ENCODE results near the gene CLTCL1. TPM values are rescaled to one million over a fixed set of nuclear protein-coding genes. Genes with fewer than 3 reads are reported as not detected.

CLTCL1 gene
- total and polyA plus RNA-seq, 9 of the 15 experiments (the other 6 are each of a cell fraction or from before 2014, with no cell fraction given) = 1.1 to 11.7 (median 5.0) TPM

DNA sequence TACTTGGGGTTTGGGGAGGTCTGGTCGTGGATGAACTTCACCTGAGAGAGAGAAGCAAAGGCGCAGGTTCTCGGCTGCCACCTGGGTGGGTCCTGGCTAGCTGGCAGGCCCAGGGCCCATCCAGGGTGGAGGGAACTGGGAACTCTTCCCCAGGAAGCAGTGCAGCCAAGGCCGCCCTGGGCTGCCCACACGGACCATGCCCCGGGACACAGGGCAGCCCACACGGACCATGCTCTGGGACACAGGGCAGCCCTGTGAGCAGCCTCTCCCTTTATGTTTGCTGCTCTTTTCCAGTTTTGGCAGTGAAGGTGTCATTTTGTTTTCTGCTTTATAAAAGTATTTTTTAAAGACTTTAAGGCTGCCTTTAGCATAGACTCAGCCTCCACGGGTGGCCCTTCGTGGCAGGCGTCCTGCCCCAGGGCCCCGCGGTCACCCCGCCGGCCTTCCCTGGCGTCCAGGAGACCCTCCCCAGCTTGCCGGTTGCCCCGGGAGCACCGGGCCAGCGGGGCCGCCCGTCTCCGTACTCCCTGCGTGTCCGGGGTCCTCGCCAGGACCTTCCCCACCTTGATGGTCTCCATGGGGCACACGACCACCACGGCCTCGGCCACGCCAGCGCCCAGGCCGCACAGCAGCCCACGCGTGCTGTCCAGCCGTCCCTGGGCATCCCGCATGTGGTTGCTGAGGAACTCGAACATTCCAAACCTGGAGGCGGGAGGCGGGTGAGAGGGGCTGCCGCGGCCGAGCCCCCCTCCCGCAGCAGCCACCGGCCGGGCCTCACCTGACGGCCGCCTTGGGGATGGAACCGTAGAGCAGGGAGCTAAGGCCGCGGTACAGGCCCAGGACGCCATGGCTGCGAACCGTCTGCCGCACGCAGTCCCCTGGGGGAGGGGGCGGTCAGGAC, 114.1 kb downstream of the CLTCL1 start (continued):
- TF ChIP-seq, protein P1, sequence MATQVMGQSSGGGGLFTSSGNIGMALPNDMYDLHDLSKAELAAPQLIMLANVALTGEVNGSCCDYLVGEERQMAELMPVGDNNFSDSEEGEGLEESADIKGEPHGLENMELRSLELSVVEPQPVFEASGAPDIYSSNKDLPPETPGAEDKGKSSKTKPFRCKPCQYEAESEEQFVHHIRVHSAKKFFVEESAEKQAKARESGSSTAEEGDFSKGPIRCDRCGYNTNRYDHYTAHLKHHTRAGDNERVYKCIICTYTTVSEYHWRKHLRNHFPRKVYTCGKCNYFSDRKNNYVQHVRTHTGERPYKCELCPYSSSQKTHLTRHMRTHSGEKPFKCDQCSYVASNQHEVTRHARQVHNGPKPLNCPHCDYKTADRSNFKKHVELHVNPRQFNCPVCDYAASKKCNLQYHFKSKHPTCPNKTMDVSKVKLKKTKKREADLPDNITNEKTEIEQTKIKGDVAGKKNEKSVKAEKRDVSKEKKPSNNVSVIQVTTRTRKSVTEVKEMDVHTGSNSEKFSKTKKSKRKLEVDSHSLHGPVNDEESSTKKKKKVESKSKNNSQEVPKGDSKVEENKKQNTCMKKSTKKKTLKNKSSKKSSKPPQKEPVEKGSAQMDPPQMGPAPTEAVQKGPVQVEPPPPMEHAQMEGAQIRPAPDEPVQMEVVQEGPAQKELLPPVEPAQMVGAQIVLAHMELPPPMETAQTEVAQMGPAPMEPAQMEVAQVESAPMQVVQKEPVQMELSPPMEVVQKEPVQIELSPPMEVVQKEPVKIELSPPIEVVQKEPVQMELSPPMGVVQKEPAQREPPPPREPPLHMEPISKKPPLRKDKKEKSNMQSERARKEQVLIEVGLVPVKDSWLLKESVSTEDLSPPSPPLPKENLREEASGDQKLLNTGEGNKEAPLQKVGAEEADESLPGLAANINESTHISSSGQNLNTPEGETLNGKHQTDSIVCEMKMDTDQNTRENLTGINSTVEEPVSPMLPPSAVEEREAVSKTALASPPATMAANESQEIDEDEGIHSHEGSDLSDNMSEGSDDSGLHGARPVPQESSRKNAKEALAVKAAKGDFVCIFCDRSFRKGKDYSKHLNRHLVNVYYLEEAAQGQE (IDR thresholded peaks at IDR 0.05; ENCODE audit: borderline replicate concordance) = no peak
- TF ChIP-seq, protein P1 (CRISPR knock-in tag; IDR thresholded peaks at IDR 0.05; ENCODE audit: low read depth) = no peak
- TF ChIP-seq ZKSCAN1 (IDR thresholded peaks at IDR 0.05; ENCODE audit: low read depth, low read length) = no peak
- TF ChIP-seq, protein P2, sequence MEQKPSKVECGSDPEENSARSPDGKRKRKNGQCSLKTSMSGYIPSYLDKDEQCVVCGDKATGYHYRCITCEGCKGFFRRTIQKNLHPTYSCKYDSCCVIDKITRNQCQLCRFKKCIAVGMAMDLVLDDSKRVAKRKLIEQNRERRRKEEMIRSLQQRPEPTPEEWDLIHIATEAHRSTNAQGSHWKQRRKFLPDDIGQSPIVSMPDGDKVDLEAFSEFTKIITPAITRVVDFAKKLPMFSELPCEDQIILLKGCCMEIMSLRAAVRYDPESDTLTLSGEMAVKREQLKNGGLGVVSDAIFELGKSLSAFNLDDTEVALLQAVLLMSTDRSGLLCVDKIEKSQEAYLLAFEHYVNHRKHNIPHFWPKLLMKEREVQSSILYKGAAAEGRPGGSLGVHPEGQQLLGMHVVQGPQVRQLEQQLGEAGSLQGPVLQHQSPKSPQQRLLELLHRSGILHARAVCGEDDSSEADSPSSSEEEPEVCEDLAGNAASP (IDR thresholded peaks at IDR 0.05) = no peak
- TF ChIP-seq, protein P3, sequence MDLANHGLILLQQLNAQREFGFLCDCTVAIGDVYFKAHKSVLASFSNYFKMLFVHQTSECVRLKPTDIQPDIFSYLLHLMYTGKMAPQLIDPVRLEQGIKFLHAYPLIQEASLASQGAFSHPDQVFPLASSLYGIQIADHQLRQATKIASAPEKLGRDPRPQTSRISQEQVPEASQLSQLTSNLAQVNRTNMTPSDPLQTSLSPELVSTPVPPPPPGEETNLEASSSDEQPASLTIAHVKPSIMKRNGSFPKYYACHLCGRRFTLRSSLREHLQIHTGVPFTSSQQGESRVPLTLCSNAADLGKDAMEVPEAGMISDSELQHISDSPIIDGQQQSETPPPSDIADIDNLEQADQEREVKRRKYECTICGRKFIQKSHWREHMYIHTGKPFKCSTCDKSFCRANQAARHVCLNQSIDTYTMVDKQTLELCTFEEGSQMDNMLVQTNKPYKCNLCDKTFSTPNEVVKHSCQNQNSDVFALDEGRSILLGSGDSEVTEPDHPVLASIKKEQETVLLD (IDR thresholded peaks at IDR 0.05) = no peak
- TF ChIP-seq ZNF79 (CRISPR knock-in tag; IDR thresholded peaks at IDR 0.05; ENCODE audit: low read depth) = 0 out of 2 replicates have a peak, but pooled peaks have one; percentile 13
- TF ChIP-seq MEF2D (tag; conservative IDR thresholded peaks at IDR 0.05; ENCODE audit: low read depth) = no peak
- peak; percentile 11; the same call in 1 of the 2 replicates for TF ChIP-seq SMAD4 (CRISPR knock-in tag; conservative IDR thresholded peaks at IDR 0.05)
- TF ChIP-seq XRCC3 (IDR thresholded peaks at IDR 0.05) = no peak
- TF ChIP-seq SIN3A (IDR thresholded peaks at IDR 0.05; ENCODE audit: borderline replicate concordance in 2 of 2, control insufficient read depth in 1 of 2, low read depth in 2 of 2, low read length in 2 of 2) = no peak
- TF ChIP-seq ZC3H11A (IDR thresholded peaks at IDR 0.05; ENCODE audit: low read depth, low read length) = no peak
- TF ChIP-seq TGIF2 (CRISPR knock-in tag; IDR thresholded peaks at IDR 0.05) = no peak
- TF ChIP-seq, protein P4, sequence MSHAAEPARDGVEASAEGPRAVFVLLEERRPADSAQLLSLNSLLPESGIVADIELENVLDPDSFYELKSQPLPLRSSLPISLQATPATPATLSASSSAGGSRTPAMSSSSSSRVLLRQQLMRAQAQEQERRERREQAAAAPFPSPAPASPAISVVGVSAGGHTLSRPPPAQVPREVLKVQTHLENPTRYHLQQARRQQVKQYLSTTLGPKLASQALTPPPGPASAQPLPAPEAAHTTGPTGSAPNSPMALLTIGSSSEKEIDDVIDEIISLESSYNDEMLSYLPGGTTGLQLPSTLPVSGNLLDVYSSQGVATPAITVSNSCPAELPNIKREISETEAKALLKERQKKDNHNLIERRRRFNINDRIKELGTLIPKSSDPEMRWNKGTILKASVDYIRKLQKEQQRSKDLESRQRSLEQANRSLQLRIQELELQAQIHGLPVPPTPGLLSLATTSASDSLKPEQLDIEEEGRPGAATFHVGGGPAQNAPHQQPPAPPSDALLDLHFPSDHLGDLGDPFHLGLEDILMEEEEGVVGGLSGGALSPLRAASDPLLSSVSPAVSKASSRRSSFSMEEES (CRISPR knock-in tag; IDR thresholded peaks at IDR 0.05) = no peak
- TF ChIP-seq TEAD2 (tag; IDR thresholded peaks at IDR 0.05) = no peak
- TF ChIP-seq ARHGAP35 (IDR thresholded peaks at IDR 0.05; ENCODE audit: partially characterized antibody) = no peak
